GM23338 (cell line): ENCODE measurements around the gene PROKR2. TPM values are rescaled to one million over a fixed set of nuclear protein-coding genes. Genes with fewer than 3 reads are reported as not detected.

Experiments
- ATAC-seq: fragments of 200-7000 bp; cut with Tn5 transposase; 3 replicates; pipeline ENCODE4 v1.9.1; 2020
- DNase-seq: peaks from one replicate; pipeline ENCODE4 v3.0.0-alpha.2; 2015; ENCODE audit warnings: low spot score
- H2AFZ ChIP-seq: fragments of 200-600 bp; sonication (generic); 2 replicates; pipeline ENCODE4 v1.8.0; 2016; ENCODE audit warnings: antibody characterized with exemption, mild to moderate bottlenecking, moderate library complexity
- H3F3A ChIP-seq: fragments of 200-600 bp; sonication (generic); replicated peaks from 2 replicates; pipeline ENCODE4 v1.8.0; 2017; ENCODE audit warnings: antibody characterized with exemption, mixed run types, low read depth
- H3K27ac ChIP-seq: fragments of 200-600 bp; sonication (generic); 2 replicates; pipeline ENCODE4 v1.6.1; 2016; ENCODE audit warnings: low read depth
- H3K27me3 ChIP-seq: fragments of 200-600 bp; sonication (generic); 2 replicates; pipeline ENCODE4 v1.8.0; 2016; ENCODE audit warnings: mild to moderate bottlenecking, mixed run types, moderate library complexity; ENCODE audit not compliant: insufficient read depth
- H3K36me3 ChIP-seq: fragments of 200-600 bp; sonication (generic); 2 replicates; pipeline ENCODE4 v1.8.0; 2016; ENCODE audit warnings: mild to moderate bottlenecking; ENCODE audit not compliant: insufficient read depth
- H3K4me1 ChIP-seq: fragments of 200-600 bp; sonication (generic); 2 replicates; pipeline ENCODE4 v1.8.0; 2016; ENCODE audit warnings: mild to moderate bottlenecking, moderate library complexity; ENCODE audit not compliant: insufficient read depth
- H3K4me2 ChIP-seq: fragments of 200-600 bp; sonication (generic); 2 replicates; pipeline ENCODE4 v1.7.1; 2017; ENCODE audit warnings: mixed run types
- H3K4me3 ChIP-seq: fragments of 200-600 bp; sonication (generic); 2 replicates; pipeline ENCODE4 v1.6.1; 2016; ENCODE audit warnings: mixed run types
- H3K79me2 ChIP-seq: fragments of 200-600 bp; sonication (generic); replicated peaks from 2 replicates; pipeline ENCODE4 v1.8.0; 2017; ENCODE audit warnings: mild to moderate bottlenecking; ENCODE audit not compliant: insufficient read depth
- H3K9me2 ChIP-seq: fragments of 200-600 bp; sonication (generic); 2 replicates; pipeline ENCODE4 v1.8.0; 2017; ENCODE audit not compliant: insufficient read depth
- H4K20me1 ChIP-seq: fragments of 200-600 bp; sonication (generic); replicated peaks from 2 replicates; pipeline ENCODE4 v1.8.0; 2017; ENCODE audit warnings: mild to moderate bottlenecking; ENCODE audit not compliant: insufficient read depth
- H3K27ac Mint-ChIP-seq: 2 replicates; pipeline ENCODE4 v1.8.0; 2020; ENCODE audit warnings: inconsistent platforms, mild to moderate bottlenecking, moderate library complexity, mixed read lengths
- H3K27me3 Mint-ChIP-seq: 3 replicates; pipeline ENCODE4 v1.8.0; 2022; ENCODE audit warnings: low read depth, mild to moderate bottlenecking, moderate library complexity, mixed read lengths, inconsistent platforms; ENCODE audit not compliant: insufficient read depth, poor library complexity
- H3K36me3 Mint-ChIP-seq: 3 replicates; pipeline ENCODE4 v1.8.0; 2021; ENCODE audit warnings: low read depth, mild to moderate bottlenecking, inconsistent platforms, moderate library complexity, mixed read lengths
- H3K4me1 Mint-ChIP-seq: 3 replicates; pipeline ENCODE4 v1.8.0; 2020; ENCODE audit warnings: mild to moderate bottlenecking, inconsistent platforms, mixed read lengths
- H3K4me3 Mint-ChIP-seq: 3 replicates; pipeline ENCODE4 v1.8.0; 2021; ENCODE audit warnings: moderate library complexity, mild to moderate bottlenecking, inconsistent platforms, mixed read lengths
- H3K9me3 Mint-ChIP-seq: 3 replicates; pipeline ENCODE4 v1.8.0; 2020; ENCODE audit warnings: moderate library complexity, mild to moderate bottlenecking, inconsistent platforms, mixed read lengths
- CREB1 ChIP-seq: fragments of 250-450 bp; sonication (Bioruptor Pico); IDR thresholded peaks from 2 replicates; pipeline ENCODE4 v1.5.0; 2020; ENCODE audit warnings: low read depth, mild to moderate bottlenecking, moderate library complexity
- EZH2phosphoT487 ChIP-seq: fragments of 200-600 bp; sonication (generic); IDR thresholded peaks from one replicate; pipeline ENCODE4 v1.8.1; 2018; ENCODE audit warnings: antibody characterized with exemption; ENCODE audit not compliant: unreplicated experiment
- JUNB ChIP-seq: IDR thresholded peaks from one replicate; pipeline ENCODE4 v1.6.1; 2016; ENCODE audit warnings: antibody characterized with exemption; ENCODE audit not compliant: unreplicated experiment
- POLR2AphosphoS5 ChIP-seq: IDR thresholded peaks from 2 replicates; pipeline ENCODE4 v1.6.1; 2016; ENCODE audit warnings: antibody characterized with exemption, low read depth
- STAT1 ChIP-seq: IDR thresholded peaks from one replicate; pipeline ENCODE4 v1.6.1; 2016; ENCODE audit warnings: antibody characterized with exemption; ENCODE audit not compliant: unreplicated experiment
- ZNF331 ChIP-seq: fragments of 250-450 bp; sonication (Bioruptor Pico); IDR thresholded peaks from 2 replicates; pipeline ENCODE4 v1.5.0; 2020; ENCODE audit warnings: low read depth, mild to moderate bottlenecking, moderate library complexity
- polyA plus RNA-seq: library from polyadenylated mRNA; unstranded; fragments of >200 nt; fragmentation: Nextera tagmentation; extraction: Ambion mirVana; gene quantifications from 2 replicates; pipeline ENCODE4 v1.2.1, GENCODE V29; 2016
- total RNA-seq: library from RNA; depleted of rRNA; stranded (reverse); fragments of >200 nt; shearing (Covaris generic); gene quantifications from 2 replicates; pipeline ENCODE4 v1.2.3, GENCODE V29; 2014
- TF ChIP-seq, protein P1 (sequence below): fragments of 250-450 bp; sonication (Bioruptor Pico); IDR thresholded peaks from 2 replicates; pipeline ENCODE4 v1.5.0; 2020; ENCODE audit warnings: mild to moderate bottlenecking, moderate library complexity
- TF ChIP-seq, protein P2 (sequence below), 2 experiments: fragments of 200-600 bp in 1 of 2; sonication (generic) in 1 of 2; conservative IDR thresholded peaks; 2 replicates each; pipeline versions ENCODE4 v1.5.1 to v1.6.1; 2016 to 2017; ENCODE audit warnings: antibody characterized with exemption in 2 of 2, low read depth in 2 of 2, mild to moderate bottlenecking in 2 of 2, moderate library complexity in 1 of 2
- TF ChIP-seq, protein P3 (sequence below): IDR thresholded peaks from one replicate; pipeline ENCODE4 v1.6.1; 2018; ENCODE audit warnings: antibody characterized with exemption; ENCODE audit not compliant: unreplicated experiment

The PROKR2 gene
- total and polyA plus RNA-seq, 2 experiments from 2014 or later: 1.9 to 5.9 TPM

DNA sequence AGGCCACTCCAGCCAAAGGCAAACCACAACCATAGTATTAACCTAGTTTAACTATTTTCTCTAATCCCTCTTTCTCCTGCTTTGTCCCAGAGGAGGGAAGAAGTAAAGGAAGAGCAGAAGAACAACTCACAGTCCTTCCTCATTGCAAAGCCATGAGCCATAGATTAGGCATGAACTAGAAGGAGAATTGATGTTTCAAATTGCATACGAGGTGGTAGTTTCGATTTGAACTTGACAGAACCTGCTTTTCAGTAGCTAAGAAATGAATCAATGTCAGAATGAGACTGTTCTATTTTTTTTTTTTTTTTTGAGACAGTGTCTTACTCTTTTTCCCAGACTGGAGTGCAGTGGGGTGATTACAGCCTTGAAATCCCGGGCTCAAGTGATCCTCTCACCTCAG, 48.3 kb downstream of the PROKR2 start:
- no peaks in the 10 kb centered on the region; the same call in 2 of the 3 replicates for H3K9me3 Mint-ChIP-seq
- TF ChIP-seq EZH2phosphoT487 (no peak), JUNB (no peak), CREB1 (CRISPR knock-in tag) (no peak)
- TF ChIP-seq, protein P1, sequence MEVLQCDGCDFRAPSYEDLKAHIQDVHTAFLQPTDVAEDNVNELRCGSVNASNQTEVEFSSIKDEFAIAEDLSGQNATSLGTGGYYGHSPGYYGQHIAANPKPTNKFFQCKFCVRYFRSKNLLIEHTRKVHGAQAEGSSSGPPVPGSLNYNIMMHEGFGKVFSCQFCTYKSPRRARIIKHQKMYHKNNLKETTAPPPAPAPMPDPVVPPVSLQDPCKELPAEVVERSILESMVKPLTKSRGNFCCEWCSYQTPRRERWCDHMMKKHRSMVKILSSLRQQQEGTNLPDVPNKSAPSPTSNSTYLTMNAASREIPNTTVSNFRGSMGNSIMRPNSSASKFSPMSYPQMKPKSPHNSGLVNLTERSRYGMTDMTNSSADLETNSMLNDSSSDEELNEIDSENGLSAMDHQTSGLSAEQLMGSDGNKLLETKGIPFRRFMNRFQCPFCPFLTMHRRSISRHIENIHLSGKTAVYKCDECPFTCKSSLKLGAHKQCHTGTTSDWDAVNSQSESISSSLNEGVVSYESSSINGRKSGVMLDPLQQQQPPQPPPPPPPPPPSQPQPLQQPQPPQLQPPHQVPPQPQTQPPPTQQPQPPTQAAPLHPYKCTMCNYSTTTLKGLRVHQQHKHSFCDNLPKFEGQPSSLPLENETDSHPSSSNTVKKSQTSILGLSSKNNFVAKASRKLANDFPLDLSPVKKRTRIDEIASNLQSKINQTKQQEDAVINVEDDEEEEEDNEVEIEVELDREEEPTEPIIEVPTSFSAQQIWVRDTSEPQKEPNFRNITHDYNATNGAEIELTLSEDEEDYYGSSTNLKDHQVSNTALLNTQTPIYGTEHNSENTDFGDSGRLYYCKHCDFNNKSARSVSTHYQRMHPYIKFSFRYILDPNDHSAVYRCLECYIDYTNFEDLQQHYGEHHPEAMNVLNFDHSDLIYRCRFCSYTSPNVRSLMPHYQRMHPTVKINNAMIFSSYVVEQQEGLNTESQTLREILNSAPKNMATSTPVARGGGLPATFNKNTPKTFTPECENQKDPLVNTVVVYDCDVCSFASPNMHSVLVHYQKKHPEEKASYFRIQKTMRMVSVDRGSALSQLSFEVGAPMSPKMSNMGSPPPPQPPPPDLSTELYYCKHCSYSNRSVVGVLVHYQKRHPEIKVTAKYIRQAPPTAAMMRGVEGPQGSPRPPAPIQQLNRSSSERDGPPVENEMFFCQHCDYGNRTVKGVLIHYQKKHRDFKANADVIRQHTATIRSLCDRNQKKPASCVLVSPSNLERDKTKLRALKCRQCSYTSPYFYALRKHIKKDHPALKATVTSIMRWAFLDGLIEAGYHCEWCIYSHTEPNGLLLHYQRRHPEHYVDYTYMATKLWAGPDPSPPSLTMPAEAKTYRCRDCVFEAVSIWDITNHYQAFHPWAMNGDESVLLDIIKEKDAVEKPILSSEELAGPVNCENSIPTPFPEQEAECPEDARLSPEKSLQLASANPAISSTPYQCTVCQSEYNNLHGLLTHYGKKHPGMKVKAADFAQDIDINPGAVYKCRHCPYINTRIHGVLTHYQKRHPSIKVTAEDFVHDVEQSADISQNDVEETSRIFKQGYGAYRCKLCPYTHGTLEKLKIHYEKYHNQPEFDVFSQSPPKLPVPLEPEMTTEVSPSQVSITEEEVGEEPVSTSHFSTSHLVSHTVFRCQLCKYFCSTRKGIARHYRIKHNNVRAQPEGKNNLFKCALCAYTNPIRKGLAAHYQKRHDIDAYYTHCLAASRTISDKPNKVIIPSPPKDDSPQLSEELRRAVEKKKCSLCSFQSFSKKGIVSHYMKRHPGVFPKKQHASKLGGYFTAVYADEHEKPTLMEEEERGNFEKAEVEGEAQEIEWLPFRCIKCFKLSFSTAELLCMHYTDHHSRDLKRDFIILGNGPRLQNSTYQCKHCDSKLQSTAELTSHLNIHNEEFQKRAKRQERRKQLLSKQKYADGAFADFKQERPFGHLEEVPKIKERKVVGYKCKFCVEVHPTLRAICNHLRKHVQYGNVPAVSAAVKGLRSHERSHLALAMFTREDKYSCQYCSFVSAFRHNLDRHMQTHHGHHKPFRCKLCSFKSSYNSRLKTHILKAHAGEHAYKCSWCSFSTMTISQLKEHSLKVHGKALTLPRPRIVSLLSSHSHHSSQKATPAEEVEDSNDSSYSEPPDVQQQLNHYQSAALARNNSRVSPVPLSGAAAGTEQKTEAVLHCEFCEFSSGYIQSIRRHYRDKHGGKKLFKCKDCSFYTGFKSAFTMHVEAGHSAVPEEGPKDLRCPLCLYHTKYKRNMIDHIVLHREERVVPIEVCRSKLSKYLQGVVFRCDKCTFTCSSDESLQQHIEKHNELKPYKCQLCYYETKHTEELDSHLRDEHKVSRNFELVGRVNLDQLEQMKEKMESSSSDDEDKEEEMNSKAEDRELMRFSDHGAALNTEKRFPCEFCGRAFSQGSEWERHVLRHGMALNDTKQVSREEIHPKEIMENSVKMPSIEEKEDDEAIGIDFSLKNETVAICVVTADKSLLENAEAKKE (CRISPR knock-in tag): no peak
- no peaks in the 10 kb centered on the region; the same call in 2 of the 3 replicates for H3K36me3 Mint-ChIP-seq
- no peak for ATAC-seq
- Histone ChIP-seq H3K4me2 (no peak overlapping the region), H4K20me1 (no peaks in the 10 kb centered on the region), H3K4me1 (peaks cover 47% of the 10 kb centered on the region), H3K9me2 (peaks cover 19% of the 10 kb centered on the region; the same call in 1 of the 2 replicates), H3K27me3 (no peaks in the 10 kb centered on the region), H3K4me3 (no peak overlapping the region), H2AFZ (no peak overlapping the region), H3K79me2 (no peaks in the 10 kb centered on the region), H3F3A (no peaks in the 10 kb centered on the region), H3K27ac (no peak overlapping the region), H3K36me3 (no peaks in the 10 kb centered on the region)
- no peak overlapping the region for H3K27ac Mint-ChIP-seq
- DNase-seq: no peak
- H3K4me3 Mint-ChIP-seq: no peak overlapping the region
- peaks cover 8% of the 10 kb centered on the region for H3K27me3 Mint-ChIP-seq
- peaks cover 43% of the 10 kb centered on the region for H3K4me1 Mint-ChIP-seq

DNA sequence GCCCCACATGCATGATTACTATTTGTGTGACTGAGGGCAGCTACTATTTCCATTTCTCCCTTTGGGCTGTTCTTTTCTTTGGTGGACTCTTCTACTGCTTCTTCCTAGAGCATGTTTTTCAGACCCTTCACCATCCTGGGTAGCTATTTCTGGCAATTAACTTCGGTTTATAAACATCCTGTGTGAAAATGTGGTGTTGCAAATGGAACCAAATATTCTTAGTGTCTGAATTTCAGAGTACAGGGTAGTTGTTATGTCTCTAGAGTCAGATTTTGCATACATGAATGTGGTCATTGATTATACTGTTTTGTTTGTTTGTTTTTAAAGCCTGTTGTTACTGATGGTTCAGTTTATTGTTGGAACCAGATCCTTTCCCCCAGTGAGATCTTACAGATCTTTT, 49.7 kb downstream of the PROKR2 start:
- H3K4me3 Mint-ChIP-seq: no peak overlapping the region
- ATAC-seq (no peak), DNase-seq (no peak)
- Histone ChIP-seq H3K79me2 (no peaks in the 10 kb centered on the region), H3K27ac (no peak overlapping the region), H4K20me1 (no peaks in the 10 kb centered on the region), H3K36me3 (no peaks in the 10 kb centered on the region), H3K4me3 (no peak overlapping the region), H2AFZ (no peak overlapping the region; the same call in 1 of the 2 replicates), H3K9me2 (peaks cover 19% of the 10 kb centered on the region; the same call in 1 of the 2 replicates), H3F3A (no peaks in the 10 kb centered on the region), H3K4me1 (peaks cover 50% of the 10 kb centered on the region), H3K27me3 (no peaks in the 10 kb centered on the region), H3K4me2 (no peak overlapping the region; the same call in 1 of the 2 replicates)
- TF ChIP-seq POLR2AphosphoS5 (no peak), JUNB (no peak), ZNF331 (CRISPR knock-in tag) (no peak), STAT1 (no peak)
- TF ChIP-seq, protein P2, sequence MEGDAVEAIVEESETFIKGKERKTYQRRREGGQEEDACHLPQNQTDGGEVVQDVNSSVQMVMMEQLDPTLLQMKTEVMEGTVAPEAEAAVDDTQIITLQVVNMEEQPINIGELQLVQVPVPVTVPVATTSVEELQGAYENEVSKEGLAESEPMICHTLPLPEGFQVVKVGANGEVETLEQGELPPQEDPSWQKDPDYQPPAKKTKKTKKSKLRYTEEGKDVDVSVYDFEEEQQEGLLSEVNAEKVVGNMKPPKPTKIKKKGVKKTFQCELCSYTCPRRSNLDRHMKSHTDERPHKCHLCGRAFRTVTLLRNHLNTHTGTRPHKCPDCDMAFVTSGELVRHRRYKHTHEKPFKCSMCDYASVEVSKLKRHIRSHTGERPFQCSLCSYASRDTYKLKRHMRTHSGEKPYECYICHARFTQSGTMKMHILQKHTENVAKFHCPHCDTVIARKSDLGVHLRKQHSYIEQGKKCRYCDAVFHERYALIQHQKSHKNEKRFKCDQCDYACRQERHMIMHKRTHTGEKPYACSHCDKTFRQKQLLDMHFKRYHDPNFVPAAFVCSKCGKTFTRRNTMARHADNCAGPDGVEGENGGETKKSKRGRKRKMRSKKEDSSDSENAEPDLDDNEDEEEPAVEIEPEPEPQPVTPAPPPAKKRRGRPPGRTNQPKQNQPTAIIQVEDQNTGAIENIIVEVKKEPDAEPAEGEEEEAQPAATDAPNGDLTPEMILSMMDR (conservative IDR thresholded peaks at IDR 0.05; ENCODE audit: low read depth in 2 of 2): no peak
- TF ChIP-seq, protein P3, sequence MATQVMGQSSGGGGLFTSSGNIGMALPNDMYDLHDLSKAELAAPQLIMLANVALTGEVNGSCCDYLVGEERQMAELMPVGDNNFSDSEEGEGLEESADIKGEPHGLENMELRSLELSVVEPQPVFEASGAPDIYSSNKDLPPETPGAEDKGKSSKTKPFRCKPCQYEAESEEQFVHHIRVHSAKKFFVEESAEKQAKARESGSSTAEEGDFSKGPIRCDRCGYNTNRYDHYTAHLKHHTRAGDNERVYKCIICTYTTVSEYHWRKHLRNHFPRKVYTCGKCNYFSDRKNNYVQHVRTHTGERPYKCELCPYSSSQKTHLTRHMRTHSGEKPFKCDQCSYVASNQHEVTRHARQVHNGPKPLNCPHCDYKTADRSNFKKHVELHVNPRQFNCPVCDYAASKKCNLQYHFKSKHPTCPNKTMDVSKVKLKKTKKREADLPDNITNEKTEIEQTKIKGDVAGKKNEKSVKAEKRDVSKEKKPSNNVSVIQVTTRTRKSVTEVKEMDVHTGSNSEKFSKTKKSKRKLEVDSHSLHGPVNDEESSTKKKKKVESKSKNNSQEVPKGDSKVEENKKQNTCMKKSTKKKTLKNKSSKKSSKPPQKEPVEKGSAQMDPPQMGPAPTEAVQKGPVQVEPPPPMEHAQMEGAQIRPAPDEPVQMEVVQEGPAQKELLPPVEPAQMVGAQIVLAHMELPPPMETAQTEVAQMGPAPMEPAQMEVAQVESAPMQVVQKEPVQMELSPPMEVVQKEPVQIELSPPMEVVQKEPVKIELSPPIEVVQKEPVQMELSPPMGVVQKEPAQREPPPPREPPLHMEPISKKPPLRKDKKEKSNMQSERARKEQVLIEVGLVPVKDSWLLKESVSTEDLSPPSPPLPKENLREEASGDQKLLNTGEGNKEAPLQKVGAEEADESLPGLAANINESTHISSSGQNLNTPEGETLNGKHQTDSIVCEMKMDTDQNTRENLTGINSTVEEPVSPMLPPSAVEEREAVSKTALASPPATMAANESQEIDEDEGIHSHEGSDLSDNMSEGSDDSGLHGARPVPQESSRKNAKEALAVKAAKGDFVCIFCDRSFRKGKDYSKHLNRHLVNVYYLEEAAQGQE: no peak
- H3K27ac Mint-ChIP-seq: no peak overlapping the region
- peaks cover 46% of the 10 kb centered on the region for H3K4me1 Mint-ChIP-seq
- no peaks in the 10 kb centered on the region; the same call in 2 of the 3 replicates for H3K36me3 Mint-ChIP-seq
- H3K27me3 Mint-ChIP-seq: peaks cover 8% of the 10 kb centered on the region
- no peaks in the 10 kb centered on the region for H3K9me3 Mint-ChIP-seq
